GM21367 (cell line): ENCODE data around the gene COL15A1.
"Not testable (repeated sequence)": the region's sequence is repeated elsewhere in the genome, so short reads cannot be mapped to it uniquely, and the experiment has no call there.

ENCODE experiments used
- ATAC-seq: cut with Tn5 transposase; IDR thresholded peaks from one replicate; pipeline ENCODE4 v1.9.1; 2021; ENCODE audit not compliant: unreplicated experiment

Gene COL15A1

GRCh38 chr9:98943682-98944056, at the start of gene COL15A1:
TSS of gene COL15A1 (plus strand) at chr9:98943907. CDS start at chr9:98944062, 155 bp downstream.
- no peak for ATAC-seq

- no peak for ATAC-seq
These were observed 49.5 kb upstream of the COL15A1 start for GRCh38 chr9:98894171-98894570.

GRCh38 chr9:98894761-98895160, 48.9 kb upstream of the COL15A1 start:
- no peak for ATAC-seq

- ATAC-seq, result no peak
These were observed 47.1 kb upstream of the COL15A1 start for GRCh38 chr9:98896632-98897031.

GRCh38 chr9:98897745-98898144, 46.0 kb upstream of the COL15A1 start:
- no peak for ATAC-seq

- ATAC-seq, result no peak
These were observed 44.2 kb upstream of the COL15A1 start for GRCh38 chr9:98899408-98900056.

GRCh38 chr9:98900244-98900643, 43.5 kb upstream of the COL15A1 start:
- no peak for ATAC-seq

GRCh38 chr9:98900725-98901124, 43.0 kb upstream of the COL15A1 start:
- ATAC-seq, result no peak

- ATAC-seq, result not testable (repeated sequence)
These were observed 41.9 kb upstream of the COL15A1 start for GRCh38 chr9:98901843-98902242.

GRCh38 chr9:98902516-98902915, 41.2 kb upstream of the COL15A1 start:
- ATAC-seq, result no peak

GRCh38 chr9:98902925-98903324, 40.8 kb upstream of the COL15A1 start:
- ATAC-seq, result no peak

- ATAC-seq, result no peak
These were observed 39.7 kb upstream of the COL15A1 start for GRCh38 chr9:98903961-98904411.

GRCh38 chr9:98905015-98905414, 38.7 kb upstream of the COL15A1 start:
- no peak for ATAC-seq

GRCh38 chr9:98906273-98907040, 37.2 kb upstream of the COL15A1 start:
- no peak for ATAC-seq

- no peak for ATAC-seq
These were observed 36.7 kb upstream of the COL15A1 start for GRCh38 chr9:98907055-98907454.

GRCh38 chr9:98908897-98909634, 34.6 kb upstream of the COL15A1 start:
- ATAC-seq, result no peak

GRCh38 chr9:98909935-98910334, 33.8 kb upstream of the COL15A1 start:
- ATAC-seq, result no peak

GRCh38 chr9:98911042-98911441, 32.7 kb upstream of the COL15A1 start:
- ATAC-seq, result no peak

GRCh38 chr9:98911738-98912137, 32.0 kb upstream of the COL15A1 start:
- ATAC-seq, result not testable (repeated sequence)

GRCh38 chr9:98912450-98912849, 31.3 kb upstream of the COL15A1 start:
- no peak for ATAC-seq

- no peak for ATAC-seq
These were observed 30.7 kb upstream of the COL15A1 start for GRCh38 chr9:98913044-98913443.

GRCh38 chr9:98913705-98914104, 30.0 kb upstream of the COL15A1 start:
- no peak for ATAC-seq
